H9 (cell line): Measurements from ENCODE around the gene MAPKAP1. TPM values are rescaled to one million over a fixed set of nuclear protein-coding genes. Genes with fewer than 3 reads are reported as not detected.

Experiments
- DNase-seq: peaks from one replicate; pipeline ENCODE4 v3.0.0-alpha.2; 2017
- H2AFZ ChIP-seq: one replicate; pipeline ENCODE4 v1.6.1; 2013; ENCODE audit warnings: mild to moderate bottlenecking, low read length, control low read depth, moderate library complexity
- H2AK5ac ChIP-seq: 2 replicates; pipeline ENCODE4 v1.6.1; 2013; ENCODE audit warnings: low read length, control low read depth, mixed read lengths; ENCODE audit not compliant: insufficient read length
- H2BK120ac ChIP-seq: one replicate; pipeline ENCODE4 v1.6.1; 2013; ENCODE audit warnings: low read depth, mild to moderate bottlenecking, low read length, control low read depth, inconsistent platforms; ENCODE audit not compliant: poor library complexity, severe bottlenecking
- H2BK12ac ChIP-seq: 2 replicates; pipeline ENCODE4 v1.6.1; 2013; ENCODE audit warnings: low read length, control low read depth, mixed read lengths, low read depth; ENCODE audit not compliant: insufficient read length
- H2BK15ac ChIP-seq: 2 replicates; pipeline ENCODE4 v1.6.1; 2013; ENCODE audit warnings: low read depth, low read length, control low read depth
- H2BK20ac ChIP-seq: one replicate; pipeline ENCODE4 v1.6.1; 2013; ENCODE audit warnings: low read depth, mild to moderate bottlenecking, low read length, control low read depth, inconsistent platforms; ENCODE audit not compliant: poor library complexity, severe bottlenecking
- H2BK5ac ChIP-seq: 2 replicates; pipeline ENCODE4 v1.6.1; 2013; ENCODE audit warnings: low read length, control low read depth, mixed read lengths; ENCODE audit not compliant: insufficient read length
- H3K14ac ChIP-seq: 2 replicates; pipeline ENCODE4 v1.6.1; 2013; ENCODE audit warnings: low read length, control low read depth; ENCODE audit not compliant: insufficient read depth
- H3K18ac ChIP-seq: 2 replicates; pipeline ENCODE4 v1.6.1; 2013; ENCODE audit warnings: low read depth, mild to moderate bottlenecking, mixed read lengths, low read length, control low read depth; ENCODE audit not compliant: insufficient read length
- H3K23ac ChIP-seq: 2 replicates; pipeline ENCODE4 v1.6.1; 2013; ENCODE audit warnings: low read length, control low read depth, mixed read lengths, low read depth; ENCODE audit not compliant: insufficient read length
- H3K23me2 ChIP-seq: 2 replicates; pipeline ENCODE4 v1.6.1; 2013; ENCODE audit warnings: low read depth, mild to moderate bottlenecking, mixed read lengths, low read length, control low read depth; ENCODE audit not compliant: insufficient read length, poor library complexity, severe bottlenecking
- H3K27ac ChIP-seq: 2 replicates; pipeline ENCODE4 v1.5.1; 2013; ENCODE audit warnings: low read length, control low read depth, mixed read lengths, low read depth; ENCODE audit not compliant: insufficient read length
- H3K27me3 ChIP-seq: 2 replicates; pipeline ENCODE4 v1.6.1; 2013; ENCODE audit warnings: low read length, control low read depth, inconsistent platforms; ENCODE audit not compliant: insufficient read depth
- H3K4ac ChIP-seq: 2 replicates; pipeline ENCODE4 v1.6.1; 2013; ENCODE audit warnings: low read depth, mild to moderate bottlenecking, control low read depth, inconsistent platforms, low read length, moderate library complexity
- H3K4me1 ChIP-seq: 2 replicates; pipeline ENCODE4 v1.6.1; 2013; ENCODE audit warnings: low read length, control low read depth, inconsistent platforms; ENCODE audit not compliant: insufficient read depth
- H3K4me2 ChIP-seq: 2 replicates; pipeline ENCODE4 v1.6.1; 2013; ENCODE audit warnings: low read length, control low read depth, mixed read lengths; ENCODE audit not compliant: insufficient read length, insufficient read depth
- H3K56ac ChIP-seq: 2 replicates; pipeline ENCODE4 v1.6.1; 2013; ENCODE audit warnings: low read depth, mild to moderate bottlenecking, mixed read lengths, low read length, control low read depth; ENCODE audit not compliant: insufficient read length
- H3K79me1 ChIP-seq: 2 replicates; pipeline ENCODE4 v1.6.1; 2013; ENCODE audit warnings: low read depth, mild to moderate bottlenecking, moderate library complexity, low read length, control low read depth, inconsistent platforms; ENCODE audit not compliant: insufficient read depth, poor library complexity, severe bottlenecking
- H3K79me2 ChIP-seq: 2 replicates; pipeline ENCODE4 v1.6.1; 2013; ENCODE audit warnings: low read length, control low read depth, inconsistent platforms; ENCODE audit not compliant: insufficient read depth
- H3K9ac ChIP-seq: 2 replicates; pipeline ENCODE4 v1.6.1; 2013; ENCODE audit warnings: low read length, control low read depth, mixed read lengths; ENCODE audit not compliant: insufficient read length; ENCODE audit errors: extremely low read depth
- H3K9me3 ChIP-seq: one replicate; pipeline ENCODE4 v1.6.1; 2013; ENCODE audit warnings: low read depth, low read length, inconsistent platforms; ENCODE audit not compliant: control insufficient read depth
- H3T11ph ChIP-seq: one replicate; pipeline ENCODE4 v1.6.1; 2013; ENCODE audit warnings: mild to moderate bottlenecking, low read length, control low read depth, inconsistent platforms
- H4K20me1 ChIP-seq: one replicate; pipeline ENCODE4 v1.6.1; 2013; ENCODE audit not compliant: control insufficient read depth, insufficient read length, insufficient read depth
- H4K5ac ChIP-seq: 2 replicates; pipeline ENCODE4 v1.6.1; 2013; ENCODE audit warnings: low read depth, mild to moderate bottlenecking, mixed read lengths, low read length, control low read depth; ENCODE audit not compliant: insufficient read length
- H4K8ac ChIP-seq: replicated peaks from 2 replicates; pipeline ENCODE4 v1.6.1; 2013; ENCODE audit warnings: low read length, control low read depth, mixed read lengths, low read depth; ENCODE audit not compliant: insufficient read length
- H4K91ac ChIP-seq: 2 replicates; pipeline ENCODE4 v1.6.1; 2013; ENCODE audit warnings: low read depth, mild to moderate bottlenecking, moderate library complexity, mixed read lengths, low read length, control low read depth; ENCODE audit not compliant: insufficient read length
- H3K27ac Mint-ChIP-seq, 3 experiments: 2 replicates in 2 of 3; 3 replicates in 1 of 3; pipeline ENCODE4 v1.8.0; 2020 to 2021; ENCODE audit warnings: mixed read lengths in 3 of 3, mild to moderate bottlenecking in 1 of 3, moderate library complexity in 1 of 3
- H3K27me3 Mint-ChIP-seq: 2 replicates; pipeline ENCODE4 v1.8.0; 2021; ENCODE audit warnings: low read depth, mild to moderate bottlenecking, moderate library complexity, mixed read lengths
- H3K36me3 Mint-ChIP-seq, 3 experiments: 2 replicates in 2 of 3; 3 replicates in 1 of 3; pipeline ENCODE4 v1.8.0; 2020 to 2021; ENCODE audit warnings: low read depth in 3 of 3, mixed read lengths in 3 of 3; ENCODE audit not compliant: insufficient read depth in 1 of 3
- H3K4me1 Mint-ChIP-seq, 2 experiments: 2 replicates each; pipeline ENCODE4 v1.8.0; 2020; ENCODE audit warnings: mixed read lengths in 2 of 2
- H3K4me3 Mint-ChIP-seq, 2 experiments: 2 replicates in 1 of 2; 3 replicates in 1 of 2; pipeline ENCODE4 v1.8.0; 2020 to 2021; ENCODE audit warnings: mild to moderate bottlenecking in 2 of 2, mixed read lengths in 2 of 2, moderate library complexity in 1 of 2
- H3K9me3 Mint-ChIP-seq, 2 experiments: 2 replicates in 1 of 2; 3 replicates in 1 of 2; pipeline ENCODE4 v1.8.0; 2020; ENCODE audit warnings: mild to moderate bottlenecking in 2 of 2, mixed read lengths in 2 of 2, moderate library complexity in 1 of 2
- CTCF ChIP-seq: fragments of 200-600 bp; sonication (generic); conservative IDR thresholded peaks from 3 replicates; pipeline ENCODE4 v1.8.0; 2021; ENCODE audit warnings: antibody characterized with exemption, mild to moderate bottlenecking
- WGBS: extraction: QIAGEN DNeasy Blood & Tissue Kit; methylation state at CpG from one replicate; pipeline ENCODE4 v1.1.7; 2013; ENCODE audit warnings: missing lambda C conversion rate, low lambda C conversion rate, mixed read lengths; ENCODE audit not compliant: insufficient read length; ENCODE audit errors: extremely low coverage; 5-methylcytosine and 5-hydroxymethylcytosine counted together
- total RNA-seq: library from RNA; stranded (reverse); gene quantifications from 2 replicates; pipeline ENCODE4 v1.2.1, GENCODE V29; 2021

MAPKAP1 gene
- total RNA-seq, 1 experiment from 2014 or later = 97.0 TPM

- Mint-ChIP-seq H3K9me3 (no peaks in the 10 kb centered on the region; a peak in 1 of 5 replicates), H3K27me3 (peaks cover 4% of the 10 kb centered on the region), H3K4me1 (peaks cover 12 to 14% of the 10 kb centered on the region in 2 experiments), H3K36me3 (no peaks in the 10 kb centered on the region), H3K27ac (no peak overlapping the region; a peak in 1 of 7 replicates), H3K4me3 (no peak overlapping the region)
- no peaks in the 10 kb centered on the region for H3K23me2 ChIP-seq
- H4K91ac ChIP-seq = no peak overlapping the region
- no peaks in the 10 kb centered on the region for H4K20me1 ChIP-seq
- H3K4ac ChIP-seq = no peak overlapping the region
- H4K8ac ChIP-seq = no peak overlapping the region
- H3K9me3 ChIP-seq = no peaks in the 10 kb centered on the region
- H2BK12ac ChIP-seq = no peak overlapping the region
- H3K14ac ChIP-seq = no peak overlapping the region
- no CpG with 5 or more reads among the region's 2 CpGs for WGBS
- H3K79me2 ChIP-seq = no peaks in the 10 kb centered on the region
- H3K9ac ChIP-seq = no peak overlapping the region
- no peak for DNase-seq
- no peak overlapping the region for H2BK5ac ChIP-seq
- no peak overlapping the region for H2AFZ ChIP-seq
- H3K23ac ChIP-seq = no peak overlapping the region
- no peak overlapping the region for H2BK15ac ChIP-seq
- no peak for TF ChIP-seq CTCF
- no peaks in the 10 kb centered on the region; the same call in 1 of the 2 replicates for H3K4me1 ChIP-seq
- no peak overlapping the region for H3K56ac ChIP-seq
- H3T11ph ChIP-seq = no peak overlapping the region
- H3K27ac ChIP-seq = no peak overlapping the region
- no peak overlapping the region for H3K4me2 ChIP-seq
- H2BK120ac ChIP-seq = no peak overlapping the region
- no peak overlapping the region for H3K18ac ChIP-seq
- H2BK20ac ChIP-seq = no peak overlapping the region
- H4K5ac ChIP-seq = no peak overlapping the region
- H3K27me3 ChIP-seq = no peaks in the 10 kb centered on the region
- H3K79me1 ChIP-seq = no peaks in the 10 kb centered on the region
- no peak overlapping the region for H2AK5ac ChIP-seq
These were observed 23.2 kb upstream of the MAPKAP1 start for GRCh38 chr9:125730168-125730567.
